Endothelial cell of umbilical vein (primary cell): ENCODE results near the gene TLE7. TPM values are rescaled to one million over a fixed set of nuclear protein-coding genes. Genes with fewer than 3 reads are reported as not detected.

Experiments used
- BruUV-seq: library from RNA; stranded (reverse); fragments of 400-500 nt; replicated peaks from 2 replicates; lab custom pipeline; 2021; lab: Mats Ljungman, UMichigan
- CTCF ChIA-PET: fragments of 300-600, 350-600 bp; sonication (Branson Sonifier 250); formaldehyde crosslinking; loops from one replicate; lab custom pipeline; 2021; ENCODE audit warnings: antibody characterized with exemption, inconsistent platforms; lab: Charles Lee
- POLR2A ChIA-PET: fragments of 300-600, 350-600 bp; sonication (Branson Sonifier 250); formaldehyde crosslinking; loops from one replicate; lab custom pipeline; 2021; ENCODE audit warnings: antibody characterized with exemption, inconsistent platforms; lab: Charles Lee
- DNase-seq: peaks from one replicate; pipeline ENCODE4 v3.0.0-alpha.2; 2011; ENCODE audit warnings: low read depth, low spot score
- FAIRE-seq: peaks from 2 replicates; lab custom pipeline; 2011; peaks lifted over from hg19 to GRCh38; lab: Jason Lieb, UNC
- H2AFZ ChIP-seq: 2 replicates; pipeline ENCODE4 v1.6.0; 2012; ENCODE audit warnings: low read depth, low read length, control low read depth, inconsistent platforms
- H3K27ac ChIP-seq: 2 replicates; pipeline ENCODE4 v1.5.1; 2011; ENCODE audit warnings: low read depth, mild to moderate bottlenecking, control low read depth, low read length, moderate library complexity; ENCODE audit not compliant: insufficient read depth
- H3K27me3 ChIP-seq, 2 experiments: 2 replicates each; pipeline versions ENCODE4 v1.6.0 to v1.6.1; 2011; ENCODE audit warnings: low read length in 2 of 2, mixed read lengths in 1 of 2; ENCODE audit not compliant: control insufficient read depth in 2 of 2, insufficient read depth in 2 of 2
- H3K36me3 ChIP-seq, 2 experiments: 2 replicates in 1 of 2; 3 replicates in 1 of 2; pipeline ENCODE4 v1.5.1; 2011; ENCODE audit warnings: low read length in 2 of 2, mild to moderate bottlenecking in 1 of 2, moderate library complexity in 1 of 2; ENCODE audit not compliant: control insufficient read depth in 2 of 2, insufficient read depth in 2 of 2; ENCODE audit errors: extremely low read depth in 1 of 2
- H3K4me1 ChIP-seq: 3 replicates; pipeline ENCODE4 v1.5.1; 2011; ENCODE audit warnings: mild to moderate bottlenecking, low read length; ENCODE audit not compliant: control insufficient read depth, insufficient read depth; ENCODE audit errors: extremely low read depth
- H3K4me2 ChIP-seq: 2 replicates; pipeline ENCODE4 v1.6.1; 2011; ENCODE audit warnings: low read length, control low read depth, mixed read lengths; ENCODE audit not compliant: insufficient read depth
- H3K4me3 ChIP-seq, 3 experiments: fragments of 200-600 bp in 1 of 3; sonication (generic), shearing (Covaris generic) in 1 of 3; replicated peaks in 1 of 3; 2 replicates each; pipeline ENCODE4 v1.5.1; 2011 to 2016; ENCODE audit warnings: control low read depth in 3 of 3, low read length in 3 of 3, mild to moderate bottlenecking in 2 of 3, inconsistent platforms in 1 of 3, low read depth in 1 of 3, moderate library complexity in 1 of 3; ENCODE audit not compliant: insufficient read depth in 1 of 3
- H3K79me2 ChIP-seq: 2 replicates; pipeline ENCODE4 v1.6.0; 2012; ENCODE audit warnings: low read length, inconsistent platforms; ENCODE audit not compliant: control insufficient read depth, insufficient read depth
- H3K9ac ChIP-seq: replicated peaks from 2 replicates; pipeline ENCODE3; 2011; ENCODE audit warnings: low read length, control low read depth; ENCODE audit not compliant: insufficient read depth; ENCODE audit errors: extremely low read depth
- H3K9me1 ChIP-seq: replicated peaks from 3 replicates; pipeline ENCODE4 v1.6.0; 2011; ENCODE audit warnings: mild to moderate bottlenecking, low read length; ENCODE audit not compliant: control insufficient read depth, insufficient read depth; ENCODE audit errors: extremely low read depth
- H3K9me3 ChIP-seq: replicated peaks from 2 replicates; pipeline ENCODE4 v1.5.1; 2012; ENCODE audit warnings: low read length, inconsistent platforms; ENCODE audit not compliant: control insufficient read depth, insufficient read depth
- H4K20me1 ChIP-seq: replicated peaks from 2 replicates; pipeline ENCODE3; 2011; ENCODE audit warnings: mild to moderate bottlenecking, low read length; ENCODE audit not compliant: control insufficient read depth, insufficient read depth; ENCODE audit errors: extremely low read depth
- EZH2 ChIP-seq: IDR thresholded peaks from 2 replicates; pipeline ENCODE4 v1.6.1; 2012; ENCODE audit warnings: borderline replicate concordance, low read depth, mild to moderate bottlenecking, moderate library complexity, low read length, inconsistent platforms; ENCODE audit not compliant: severe bottlenecking
- FOS ChIP-seq: IDR thresholded peaks from 2 replicates; pipeline ENCODE4 v1.6.1; 2011; ENCODE audit warnings: mild to moderate bottlenecking, low read length, moderate library complexity, borderline replicate concordance; ENCODE audit not compliant: insufficient read depth
- JUN ChIP-seq: IDR thresholded peaks from 2 replicates; pipeline ENCODE4 v1.6.1; 2011; ENCODE audit warnings: borderline replicate concordance, low read depth; ENCODE audit not compliant: insufficient read length, insufficient read depth
- POLR2A ChIP-seq: IDR thresholded peaks from 2 replicates; pipeline ENCODE4 v1.6.1; 2012; ENCODE audit warnings: low read depth, mild to moderate bottlenecking, control low read depth, low read length
- POLR2AphosphoS5 ChIP-seq: IDR thresholded peaks from 2 replicates; pipeline ENCODE4 v1.6.1; 2012; ENCODE audit warnings: low read depth, mild to moderate bottlenecking, control low read depth, low read length, moderate library complexity; ENCODE audit not compliant: insufficient read depth
- dilution Hi-C: fragments of 300-500 bp; cut with MboI; formaldehyde crosslinking; loops from one replicate; pipeline ENCODE4 v1.15.0; 2019; ENCODE audit warnings: low sequenced_read_pairs; ENCODE audit not compliant: extremely low pct_ligation_motif_present
- intact Hi-C: fragments of 100-400 bp; cut with micrococcal nuclease; formaldehyde crosslinking; loops from one replicate; pipeline ENCODE4 v1.10.0; 2022
- polyA plus RNA-seq, 4 experiments: library from polyadenylated mRNA; depleted of rRNA in 3 of 4; stranded (reverse) in 3 of 4; unstranded in 1 of 4; fragments of >200 nt; gene quantifications; 2 replicates each; pipeline versions ENCODE4 v1.2.1 to v1.2.3, GENCODE V29; 2011 to 2012; ENCODE audit warnings: missing spikeins in 1 of 4
- total RNA-seq: library from RNA; stranded (reverse); gene quantifications from 2 replicates; pipeline ENCODE4 v1.2.3, GENCODE V29; 2021
- TF ChIP-seq, protein P1 (sequence below), 2 donors: IDR thresholded peaks; 1 replicate in 1 of 2; 2 replicates in 1 of 2; pipeline ENCODE4 v1.5.1; 2011; ENCODE audit warnings: low read length in 2 of 2, mild to moderate bottlenecking in 2 of 2, moderate library complexity in 2 of 2, control low read depth in 1 of 2, inconsistent platforms in 1 of 2, low read depth in 1 of 2; ENCODE audit not compliant: insufficient read depth in 1 of 2; ENCODE audit errors: extremely low read depth in 1 of 2
- TF ChIP-seq, protein P2 (sequence below): IDR thresholded peaks from 2 replicates; pipeline ENCODE4 v1.6.1; 2011; ENCODE audit not compliant: insufficient read depth, insufficient read length

TLE7 gene
- total and polyA plus RNA-seq, 2 donors (not counting 3 experiments of a cell fraction or from before 2014, with no cell fraction given): not detected

DNA sequence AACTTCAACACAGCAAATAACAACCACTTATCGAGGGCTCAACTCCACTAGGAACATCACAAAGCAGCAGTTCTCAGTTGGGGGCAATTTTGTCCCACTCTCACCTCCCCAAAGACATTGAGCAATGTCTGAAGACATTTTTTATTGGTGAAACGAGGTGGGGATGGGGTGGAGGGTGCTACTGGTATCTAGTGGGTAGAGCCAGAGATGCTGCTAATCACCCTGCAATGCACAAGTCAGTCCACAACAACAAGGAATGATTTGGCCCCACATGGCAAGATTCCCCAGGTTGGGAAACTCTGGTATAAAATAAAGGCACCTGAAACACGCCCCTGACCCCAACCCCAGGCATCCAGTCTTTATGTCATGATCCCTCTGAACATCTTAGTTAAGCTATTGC, 33.3 kb downstream of the TLE7 start:
- intact Hi-C loops (no loop called here), dilution Hi-C loops (no loop called here)
- POLR2A ChIA-PET: no interaction called here
- Histone ChIP-seq H2AFZ (no peak overlapping the region), H4K20me1 (no peaks in the 10 kb centered on the region), H3K9ac (no peak overlapping the region), H3K4me3 (no peak overlapping the region), H3K79me2 (no peaks in the 10 kb centered on the region), H3K9me1 (no peaks in the 10 kb centered on the region), H3K4me1 (no peaks in the 10 kb centered on the region), H3K36me3 (no peaks in the 10 kb centered on the region), H3K9me3 (no peaks in the 10 kb centered on the region), H3K27ac (no peak overlapping the region), H3K27me3 (no peaks in the 10 kb centered on the region), H3K4me2 (no peak overlapping the region)
- no TSS peak for BruUV-seq
- CTCF ChIA-PET: interaction anchor here (1.2 kb wide), 1 partner anchor 91 kb away, joined by 4 read pairs; no protein-coding TSS in a partner anchor
- DNase-seq (no peak), FAIRE-seq (no peak)
- TF ChIP-seq JUN: no peak
- TF ChIP-seq, protein P1, sequence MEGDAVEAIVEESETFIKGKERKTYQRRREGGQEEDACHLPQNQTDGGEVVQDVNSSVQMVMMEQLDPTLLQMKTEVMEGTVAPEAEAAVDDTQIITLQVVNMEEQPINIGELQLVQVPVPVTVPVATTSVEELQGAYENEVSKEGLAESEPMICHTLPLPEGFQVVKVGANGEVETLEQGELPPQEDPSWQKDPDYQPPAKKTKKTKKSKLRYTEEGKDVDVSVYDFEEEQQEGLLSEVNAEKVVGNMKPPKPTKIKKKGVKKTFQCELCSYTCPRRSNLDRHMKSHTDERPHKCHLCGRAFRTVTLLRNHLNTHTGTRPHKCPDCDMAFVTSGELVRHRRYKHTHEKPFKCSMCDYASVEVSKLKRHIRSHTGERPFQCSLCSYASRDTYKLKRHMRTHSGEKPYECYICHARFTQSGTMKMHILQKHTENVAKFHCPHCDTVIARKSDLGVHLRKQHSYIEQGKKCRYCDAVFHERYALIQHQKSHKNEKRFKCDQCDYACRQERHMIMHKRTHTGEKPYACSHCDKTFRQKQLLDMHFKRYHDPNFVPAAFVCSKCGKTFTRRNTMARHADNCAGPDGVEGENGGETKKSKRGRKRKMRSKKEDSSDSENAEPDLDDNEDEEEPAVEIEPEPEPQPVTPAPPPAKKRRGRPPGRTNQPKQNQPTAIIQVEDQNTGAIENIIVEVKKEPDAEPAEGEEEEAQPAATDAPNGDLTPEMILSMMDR (IDR thresholded peaks at IDR 0.05; ENCODE audit: extremely low read depth in 1 of 2, insufficient read depth in 1 of 2, low read depth in 1 of 2, low read length in 2 of 2): no peak
- TF ChIP-seq EZH2: no peak
- no peak for TF ChIP-seq POLR2AphosphoS5
- TF ChIP-seq, protein P2, sequence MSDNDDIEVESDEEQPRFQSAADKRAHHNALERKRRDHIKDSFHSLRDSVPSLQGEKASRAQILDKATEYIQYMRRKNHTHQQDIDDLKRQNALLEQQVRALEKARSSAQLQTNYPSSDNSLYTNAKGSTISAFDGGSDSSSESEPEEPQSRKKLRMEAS: no peak
- TF ChIP-seq FOS: no peak
- no peak for TF ChIP-seq POLR2A
